ENCODE data around the gene SPTB.

SPTB gene

GRCh38 chr14:64773577-64773976 lies 106.1 kb downstream of the SPTB start:
- DNase-seq, result no peak
- no peak overlapping the region for H3K4me2 ChIP-seq (ENCODE audit: low read depth, low read length)
- no peaks in the 10 kb centered on the region for H3K79me2 ChIP-seq (ENCODE audit: low read length)
- H3K9me2 ChIP-seq (replicated peaks; ENCODE audit: insufficient read depth, low read length), result no peaks in the 10 kb centered on the region
- TF ChIP-seq EZH2 (optimal IDR thresholded peaks at IDR 0.05; ENCODE audit: low read depth, low read length) (no peak), EZH2phosphoT487 (IDR thresholded peaks at IDR 0.05; ENCODE audit: low read length) (no peak), CTCF (IDR thresholded peaks at IDR 0.05; ENCODE audit: low read length) (no peak)
- H3K4me1 ChIP-seq (ENCODE audit: low read length), result no peaks in the 10 kb centered on the region
- no peaks in the 10 kb centered on the region for H3K9me3 ChIP-seq (replicated peaks; ENCODE audit: insufficient read depth, low read length)
- H3K4me3 ChIP-seq (ENCODE audit: low read length), result no peak overlapping the region
- no peaks in the 10 kb centered on the region for H3K36me3 ChIP-seq (replicated peaks; ENCODE audit: insufficient read depth, low read length)
- H3K9ac ChIP-seq (ENCODE audit: low read length), result no peak overlapping the region
- no peaks in the 10 kb centered on the region for H4K20me1 ChIP-seq (ENCODE audit: insufficient read depth, low read length)
- no peak overlapping the region for H3K27ac ChIP-seq (ENCODE audit: low read length)
- no peaks in the 10 kb centered on the region for H3F3A ChIP-seq (ENCODE audit: insufficient read depth, low read length)
- no peak overlapping the region for H2AFZ ChIP-seq (ENCODE audit: low read length)
- no peaks in the 10 kb centered on the region for H3K27me3 ChIP-seq (replicated peaks; ENCODE audit: insufficient read depth, low read length)

GRCh38 chr14:64773046-64773445 lies 106.7 kb downstream of the SPTB start:
- H3K79me2 ChIP-seq (ENCODE audit: low read length), result no peaks in the 10 kb centered on the region
- no peaks in the 10 kb centered on the region for H3K9me3 ChIP-seq (replicated peaks; ENCODE audit: insufficient read depth, low read length)
- no peak overlapping the region for H3K4me3 ChIP-seq (ENCODE audit: low read length)
- no peaks in the 10 kb centered on the region for H3K9me2 ChIP-seq (replicated peaks; ENCODE audit: insufficient read depth, low read length)
- H3K27me3 ChIP-seq (replicated peaks; ENCODE audit: insufficient read depth, low read length), result no peaks in the 10 kb centered on the region
- H3K9ac ChIP-seq (ENCODE audit: low read length), result no peak overlapping the region
- no peaks in the 10 kb centered on the region for H3K4me1 ChIP-seq (ENCODE audit: low read length)
- no peak overlapping the region for H3K4me2 ChIP-seq (ENCODE audit: low read depth, low read length)
- no peak overlapping the region for H2AFZ ChIP-seq (ENCODE audit: low read length)
- H3F3A ChIP-seq (ENCODE audit: insufficient read depth, low read length), result no peaks in the 10 kb centered on the region
- TF ChIP-seq CTCF (IDR thresholded peaks at IDR 0.05; ENCODE audit: low read length) (no peak), EZH2phosphoT487 (IDR thresholded peaks at IDR 0.05; ENCODE audit: low read length) (no peak), EZH2 (optimal IDR thresholded peaks at IDR 0.05; ENCODE audit: low read depth, low read length) (no peak)
- H4K20me1 ChIP-seq (ENCODE audit: insufficient read depth, low read length), result no peaks in the 10 kb centered on the region
- DNase-seq, result no peak
- no peak overlapping the region for H3K27ac ChIP-seq (ENCODE audit: low read length)
- H3K36me3 ChIP-seq (replicated peaks; ENCODE audit: insufficient read depth, low read length), result no peaks in the 10 kb centered on the region

GRCh38 chr14:64772397-64772950 lies 107.2 kb downstream of the SPTB start:
- Histone ChIP-seq H3K36me3 (replicated peaks; ENCODE audit: insufficient read depth, low read length) (no peaks in the 10 kb centered on the region), H3F3A (ENCODE audit: insufficient read depth, low read length) (no peaks in the 10 kb centered on the region), H3K9ac (ENCODE audit: low read length) (no peak overlapping the region), H3K4me2 (ENCODE audit: low read depth, low read length) (no peak overlapping the region), H2AFZ (ENCODE audit: low read length) (no peak overlapping the region), H4K20me1 (ENCODE audit: insufficient read depth, low read length) (no peaks in the 10 kb centered on the region), H3K9me2 (replicated peaks; ENCODE audit: insufficient read depth, low read length) (no peaks in the 10 kb centered on the region), H3K27me3 (replicated peaks; ENCODE audit: insufficient read depth, low read length) (no peaks in the 10 kb centered on the region), H3K27ac (ENCODE audit: low read length) (no peak overlapping the region), H3K9me3 (replicated peaks; ENCODE audit: insufficient read depth, low read length) (no peaks in the 10 kb centered on the region), H3K4me1 (ENCODE audit: low read length) (no peaks in the 10 kb centered on the region), H3K4me3 (ENCODE audit: low read length) (no peak overlapping the region), H3K79me2 (ENCODE audit: low read length) (no peaks in the 10 kb centered on the region)
- TF ChIP-seq EZH2phosphoT487 (IDR thresholded peaks at IDR 0.05; ENCODE audit: low read length), result no peak
- TF ChIP-seq CTCF (IDR thresholded peaks at IDR 0.05; ENCODE audit: low read length), result no peak
- no peak for TF ChIP-seq EZH2 (optimal IDR thresholded peaks at IDR 0.05; ENCODE audit: low read depth, low read length)
- no peak for DNase-seq
